HG03025 (cell line): Measurements from ENCODE around the gene CFAP43.

Experiments
- ATAC-seq: cut with Tn5 transposase; IDR thresholded peaks from one replicate; pipeline ENCODE4 v1.9.1; 2021; ENCODE audit warnings: mild to moderate bottlenecking, moderate library complexity; ENCODE audit not compliant: unreplicated experiment, low FRiP score

Gene CFAP43

DNA sequence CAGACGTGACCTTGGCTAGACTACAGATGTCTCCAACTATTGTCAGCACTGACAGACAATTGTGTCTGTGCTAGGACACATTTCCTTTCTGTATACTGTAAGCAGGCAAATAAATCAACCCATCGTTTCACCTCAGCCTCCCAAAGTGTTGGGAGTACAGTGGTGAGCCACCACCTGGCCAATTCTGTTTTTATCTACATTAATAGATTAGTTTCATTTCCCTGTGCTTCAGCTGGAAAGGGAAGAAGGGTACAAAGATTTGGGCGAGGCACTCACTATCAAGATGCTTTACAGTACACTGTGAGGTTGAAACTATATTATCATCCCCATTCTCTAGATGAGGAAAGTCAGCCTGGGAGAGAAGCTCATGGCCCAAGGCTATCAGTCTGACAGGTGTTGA lies 88.3 kb downstream of the CFAP43 start:
- ATAC-seq = no peak

DNA sequence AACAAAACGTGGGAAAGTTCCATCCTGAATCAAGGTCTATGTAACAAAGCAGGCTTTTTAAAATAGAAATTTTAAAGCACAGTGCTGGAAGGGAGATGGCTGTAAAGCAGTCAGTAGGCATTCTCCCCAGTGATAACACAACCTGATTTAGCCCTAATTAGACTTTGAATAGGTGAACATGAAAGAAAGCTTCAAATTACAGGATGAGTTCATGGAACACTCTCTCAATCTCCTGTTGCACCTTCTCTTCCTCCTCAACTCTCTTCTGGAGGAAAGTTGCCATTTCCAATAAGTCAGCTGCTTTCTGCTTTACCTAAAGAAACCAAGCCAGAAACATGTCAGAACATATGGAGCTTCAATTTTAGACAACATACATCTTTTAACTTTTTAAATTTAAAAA lies 90.1 kb downstream of the CFAP43 start:
- ATAC-seq = no peak

DNA sequence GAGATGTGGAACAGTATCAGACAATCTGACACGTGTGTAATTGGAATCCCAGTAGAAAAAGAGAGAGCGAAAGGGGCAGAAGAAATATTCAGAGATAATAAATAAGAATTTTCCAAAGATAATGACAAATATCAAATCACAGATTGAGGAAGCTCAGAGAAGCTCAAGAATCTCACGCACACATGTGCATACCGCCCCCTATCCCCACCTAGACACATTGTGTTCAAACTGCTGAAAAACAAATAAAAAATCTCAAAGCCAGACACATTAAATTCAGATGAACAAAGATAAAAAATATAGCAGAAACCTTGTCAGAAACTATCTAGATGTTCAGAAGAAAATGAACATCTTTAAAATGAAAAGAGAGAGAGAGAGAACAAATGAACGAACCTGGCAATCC lies 92.9 kb downstream of the CFAP43 start:
- ATAC-seq = no peak

DNA sequence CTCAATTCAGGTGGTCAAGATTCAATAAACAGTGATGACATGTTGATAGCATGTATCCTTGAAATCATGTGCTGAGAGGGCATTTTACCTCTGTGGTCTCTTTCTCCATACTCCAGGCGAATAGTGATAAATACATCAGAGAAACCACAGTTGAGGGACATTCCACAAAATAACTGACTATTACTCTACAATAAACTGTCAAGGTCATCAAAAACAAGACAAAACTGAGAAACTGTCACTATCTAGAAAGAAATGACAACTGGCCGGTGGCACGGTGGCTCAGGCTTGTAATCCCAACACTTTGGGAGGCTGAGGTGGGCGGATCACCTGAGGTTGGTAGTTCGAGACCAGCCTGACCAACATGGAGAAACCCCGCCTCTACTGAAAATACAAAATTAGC lies 94.0 kb downstream of the CFAP43 start:
- ATAC-seq = no peak

DNA sequence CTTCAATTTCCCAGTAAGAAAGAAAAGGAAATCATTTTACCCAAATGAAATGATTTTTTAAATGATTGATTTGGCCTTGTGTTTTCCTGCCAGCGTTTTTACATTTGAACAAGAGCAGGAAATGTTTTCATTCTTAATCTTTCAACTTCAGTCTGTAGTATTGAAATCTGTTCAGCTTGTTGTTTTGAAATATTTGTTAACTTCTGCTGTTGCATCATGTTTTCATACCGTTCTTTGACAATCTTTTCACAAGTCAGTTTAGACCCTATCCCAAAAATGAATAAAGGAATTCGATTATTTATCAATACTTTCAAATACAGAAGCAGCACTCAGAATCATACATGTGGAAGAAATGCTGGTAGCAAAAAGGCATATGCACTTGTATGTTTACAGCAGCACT lies 102.1 kb downstream of the CFAP43 start:
- ATAC-seq = no peak

DNA sequence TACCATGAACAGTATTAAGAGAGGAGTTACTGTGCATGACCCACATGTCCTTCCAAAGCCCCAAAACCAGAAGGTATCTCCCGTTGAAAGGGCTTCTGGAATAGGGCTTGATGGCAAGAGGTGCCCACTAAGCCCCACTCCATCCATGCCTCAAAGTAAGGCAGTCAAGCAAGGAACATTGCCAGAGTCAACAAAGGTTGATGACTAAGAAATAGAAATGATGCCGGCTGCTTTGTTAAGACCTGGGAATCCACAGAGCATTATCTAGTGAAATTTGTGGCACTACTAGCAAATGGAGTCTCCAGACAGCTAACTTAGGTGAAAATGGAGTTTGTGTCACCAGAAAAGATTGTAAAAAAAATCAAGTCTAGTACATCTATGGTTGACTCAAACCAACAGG lies 104.0 kb downstream of the CFAP43 start:
- ATAC-seq = no peak

DNA sequence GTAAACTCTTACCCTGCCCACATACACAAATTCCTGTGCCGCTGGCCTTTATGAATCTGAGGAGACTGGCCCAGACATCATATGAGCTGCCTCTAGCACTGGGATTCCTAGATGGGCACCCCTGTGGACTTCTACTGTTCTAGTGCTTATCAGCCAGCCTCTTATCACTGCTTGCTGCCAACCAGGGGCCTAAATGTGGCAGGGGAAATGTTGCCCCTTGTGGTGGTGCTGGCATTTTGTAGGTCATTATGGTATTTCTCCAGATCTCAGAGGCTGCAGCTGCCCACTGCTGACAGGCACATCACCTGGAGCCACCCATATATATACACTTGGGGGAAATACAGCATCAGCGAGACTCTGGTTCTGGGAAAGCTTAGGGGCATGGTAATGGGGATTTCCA lies 104.8 kb downstream of the CFAP43 start:
- no peak for ATAC-seq

DNA sequence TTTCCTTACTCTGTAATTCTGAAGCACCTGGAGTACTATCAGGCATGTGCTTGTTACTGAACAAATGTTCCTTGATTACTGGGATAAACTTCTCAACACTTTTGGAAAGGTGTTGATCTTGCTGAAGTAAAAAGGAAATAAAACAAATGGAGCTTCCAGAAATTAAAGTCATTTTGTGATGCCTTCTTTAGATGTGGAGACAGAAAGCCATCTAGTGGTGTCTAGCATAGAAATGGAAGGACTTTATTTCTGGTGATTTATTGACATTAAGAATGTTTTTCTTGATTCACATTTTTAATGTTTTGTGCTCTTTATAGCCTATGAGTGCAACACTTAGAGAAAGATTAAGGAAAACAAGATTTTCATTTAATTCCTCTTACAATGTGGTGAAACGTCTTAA lies 108.8 kb downstream of the CFAP43 start:
- ATAC-seq = no peak

DNA sequence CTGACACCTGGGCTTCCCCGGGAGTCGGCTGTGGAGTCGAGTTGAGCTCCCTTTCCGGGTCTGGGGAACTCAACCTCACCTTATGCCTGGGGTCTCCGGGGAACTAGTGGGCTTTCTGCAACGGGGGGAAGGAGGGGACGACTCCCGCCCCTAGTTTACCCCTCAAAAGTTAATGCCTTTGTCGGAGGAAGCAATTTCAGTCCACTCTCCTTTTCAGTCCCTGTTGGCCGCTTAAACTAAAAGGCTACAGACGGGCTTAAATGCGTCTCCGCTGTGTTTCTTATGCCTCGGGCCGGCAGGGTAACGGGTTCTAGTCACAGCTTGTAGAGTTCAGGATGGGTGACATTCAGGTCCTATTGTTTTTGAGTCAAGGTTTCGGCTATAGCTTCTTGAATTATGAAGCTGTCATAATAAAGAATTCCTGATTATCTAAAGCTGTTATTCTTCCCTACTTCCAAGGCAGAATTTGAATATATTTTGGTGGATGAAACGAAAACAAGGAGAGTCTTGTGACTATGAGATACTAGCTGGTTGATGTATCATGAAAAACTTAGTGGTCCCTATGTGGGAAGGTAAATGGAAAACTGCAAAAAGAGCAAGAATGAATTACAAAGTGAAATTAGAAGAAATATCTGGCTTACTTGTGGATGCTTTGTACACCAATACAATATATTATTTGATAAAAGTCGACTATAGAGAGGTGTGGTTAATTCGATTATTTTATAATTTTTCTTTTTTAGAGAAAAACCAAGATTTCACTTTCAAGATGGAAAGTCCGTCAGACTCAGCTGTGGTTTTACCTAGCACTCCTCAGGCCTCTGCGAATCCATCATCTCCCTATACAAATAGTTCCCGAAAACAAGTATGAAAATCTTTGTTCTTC lies 109.7 kb downstream of the CFAP43 start:
- ATAC-seq = peak; percentile 2

DNA sequence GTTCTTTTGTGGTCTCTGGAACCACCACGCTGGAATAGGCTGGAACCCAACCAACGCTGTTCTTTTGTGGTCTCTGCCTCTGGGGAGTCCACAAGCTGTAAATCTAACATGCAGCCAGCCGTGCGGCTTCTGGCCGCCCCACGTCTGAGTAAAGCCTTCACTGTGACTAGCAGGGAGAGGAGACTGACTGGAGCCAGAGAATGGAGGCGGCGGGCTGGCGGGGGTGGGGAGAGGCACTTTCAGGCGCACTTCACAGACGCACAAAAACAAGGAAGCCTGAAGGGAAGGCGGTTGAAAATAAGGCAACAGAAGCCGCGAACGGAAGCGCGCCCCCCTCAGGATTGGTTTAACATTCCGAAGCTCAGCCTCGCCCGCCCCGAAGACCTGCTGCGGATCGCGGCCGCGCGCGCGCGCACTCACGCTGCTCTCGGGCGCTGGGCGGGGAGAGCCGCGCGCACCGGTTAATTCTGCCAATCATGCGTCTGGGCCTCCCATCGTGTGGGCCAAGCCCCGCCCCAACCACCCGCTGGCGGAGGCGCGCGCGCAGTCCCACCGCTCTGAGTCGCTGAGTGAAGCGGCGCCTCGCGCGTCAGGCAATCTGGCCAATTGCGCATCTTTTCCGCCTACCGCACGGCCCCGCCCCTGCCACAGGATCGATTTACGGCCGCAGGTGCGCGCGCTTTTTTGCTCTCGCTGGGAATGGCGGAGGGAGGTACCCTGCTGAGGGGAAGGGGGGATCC lies 110.5 kb downstream of the CFAP43 start, which contains the start of gene SFR1:
TSS of gene SFR1 (plus strand) at position 687 of the 740 bp plus-strand sequence. CDS start at position 700, 13 bp downstream.
- ATAC-seq = peak; percentile 93

DNA sequence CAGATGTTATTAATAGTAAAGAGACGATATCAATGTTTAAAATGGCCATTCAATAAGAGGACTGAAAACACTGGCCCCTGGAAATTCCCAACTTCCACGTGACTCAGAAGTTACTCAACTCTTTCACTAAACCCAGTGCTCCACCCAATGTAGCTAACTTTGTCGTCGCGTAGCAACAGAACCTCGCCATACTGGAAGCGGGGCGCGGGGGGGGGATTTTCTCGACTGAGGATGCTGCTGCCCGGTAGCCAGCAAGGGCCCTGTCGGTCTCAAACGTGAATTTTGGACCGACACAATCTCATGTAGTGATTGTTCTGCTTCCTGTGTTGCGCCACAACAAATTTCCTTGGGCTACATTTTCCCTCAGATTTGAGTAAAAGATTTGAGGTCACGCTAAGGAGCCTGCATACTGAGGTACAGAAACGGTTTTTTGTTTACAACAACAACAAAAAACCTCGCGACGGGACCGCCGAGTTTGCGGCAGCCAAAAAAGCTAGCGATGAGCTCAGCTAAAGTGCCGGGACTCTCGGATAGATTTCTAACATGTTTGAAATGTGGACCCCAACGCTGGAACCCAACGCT lies 111.2 kb downstream of the CFAP43 start:
- ATAC-seq = peak; percentile 29

DNA sequence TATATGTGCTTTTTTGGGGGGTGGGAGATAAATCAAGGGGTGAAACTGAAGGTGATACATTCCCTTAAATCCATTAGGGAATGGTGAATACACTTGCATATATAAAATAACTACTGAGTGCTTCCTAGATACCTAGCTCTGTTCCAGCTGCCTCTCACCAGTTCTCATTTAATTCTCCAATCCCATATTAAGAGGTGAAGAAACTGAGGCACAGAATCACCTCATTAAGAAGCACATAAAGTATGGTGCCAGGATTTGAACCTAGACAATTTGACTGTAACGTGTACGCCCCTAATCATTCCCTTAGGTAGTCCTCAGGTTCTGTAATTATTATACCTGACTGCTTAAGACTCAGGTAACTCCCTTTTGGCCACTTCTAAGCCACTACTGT lies 111.7 kb downstream of the CFAP43 start:
- ATAC-seq = no peak

DNA sequence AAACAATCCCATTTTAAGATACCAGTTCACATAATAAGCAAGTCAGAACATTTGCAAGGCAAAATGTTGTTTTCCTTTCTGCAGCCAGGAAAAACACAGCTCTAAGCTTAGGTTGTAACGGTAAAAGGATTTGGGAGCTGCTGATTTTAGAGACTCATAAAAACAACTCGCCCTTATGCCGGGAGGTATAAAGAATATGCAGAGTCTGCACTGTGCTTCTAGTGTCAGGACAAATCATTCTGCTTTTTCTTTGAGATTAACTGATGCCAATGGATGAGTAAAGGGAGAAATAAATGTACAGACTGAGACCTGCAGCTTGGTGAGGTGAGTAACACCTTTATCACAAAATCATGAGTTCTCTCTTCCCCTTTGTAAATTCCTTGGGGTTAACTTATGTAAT lies 112.2 kb downstream of the CFAP43 start:
- no peak for ATAC-seq

DNA sequence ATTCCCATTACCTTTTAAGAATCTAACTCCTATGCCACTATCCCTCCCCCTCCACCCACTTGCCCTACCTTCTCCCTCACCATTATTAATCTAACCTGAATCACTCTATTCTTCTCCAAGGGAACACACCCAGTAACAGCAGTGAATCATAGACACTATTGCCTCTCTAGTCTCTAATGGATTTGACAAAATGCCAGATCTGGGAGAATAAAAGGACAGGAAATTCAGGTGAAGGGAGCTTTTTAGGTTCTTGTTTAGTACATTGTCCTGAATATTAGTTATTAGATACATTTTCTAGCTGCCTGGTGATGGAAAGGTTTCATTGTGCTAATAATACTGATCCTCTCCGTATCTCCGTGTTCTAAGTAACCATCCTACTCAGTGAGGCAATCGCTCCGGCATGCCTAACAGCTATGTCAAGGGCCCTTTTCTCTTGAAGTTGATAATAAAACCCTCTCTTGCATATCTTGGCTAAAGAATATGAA lies 114.3 kb downstream of the CFAP43 start:
- no peak for ATAC-seq

DNA sequence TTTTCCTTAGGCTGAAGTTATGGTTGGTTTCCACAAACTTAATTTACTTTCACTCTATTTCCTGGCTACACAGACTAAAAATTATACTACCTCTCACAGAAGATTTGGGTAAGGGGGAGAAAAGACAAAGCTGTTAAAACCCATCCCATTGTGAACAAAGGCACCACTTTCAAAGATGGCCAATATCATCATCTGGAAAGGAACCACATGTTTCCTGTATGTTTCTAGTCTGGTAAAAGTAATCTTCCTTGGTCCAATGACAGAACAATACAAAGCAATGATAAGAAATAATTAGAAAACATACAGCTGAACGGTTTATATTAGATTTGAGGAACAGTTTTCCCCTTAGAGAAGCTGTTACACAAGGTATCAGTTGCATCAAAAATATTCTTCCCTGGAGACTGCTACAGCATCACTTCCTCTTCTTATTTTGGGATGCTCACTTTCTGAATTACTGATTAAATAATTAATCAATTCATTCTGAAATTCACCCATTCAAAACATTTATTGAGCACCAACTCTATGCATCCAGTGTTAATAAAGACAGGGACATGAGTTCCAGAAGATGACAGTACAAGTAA lies 118.7 kb downstream of the CFAP43 start:
- ATAC-seq = no peak

DNA sequence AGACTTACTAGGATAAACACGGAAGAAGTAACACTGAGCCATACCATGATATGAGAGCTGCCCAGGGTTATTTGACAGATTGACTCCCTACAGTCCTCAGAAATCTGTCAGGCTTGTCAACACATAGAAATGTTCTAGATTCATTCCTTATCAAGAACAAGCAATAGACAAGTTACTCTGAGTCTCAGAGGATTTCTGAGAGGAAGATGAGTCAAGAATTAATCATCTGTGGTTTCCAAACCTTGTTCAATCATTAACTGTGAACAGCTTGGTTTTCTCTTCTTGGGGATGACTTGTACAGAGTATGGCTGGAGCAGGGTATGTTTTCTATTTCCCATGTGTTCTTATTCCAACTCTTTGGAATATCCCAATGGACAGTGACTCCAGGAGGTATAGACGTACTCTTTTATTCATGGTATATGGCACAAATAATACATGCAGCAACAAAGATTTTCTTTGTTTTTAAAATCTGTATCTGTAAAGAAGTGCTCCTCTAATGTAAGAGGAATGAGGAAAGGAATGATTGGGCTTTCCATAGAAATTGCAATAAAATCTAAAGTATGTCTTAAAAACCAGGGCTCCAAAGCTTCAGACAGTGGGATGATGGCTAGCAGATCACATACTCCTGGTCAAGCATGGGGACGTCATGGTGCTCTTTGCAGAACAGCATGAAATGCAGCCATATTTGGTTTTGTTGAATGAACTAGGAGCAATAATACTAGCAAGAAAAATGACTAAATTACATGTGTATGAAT lies 122.1 kb downstream of the CFAP43 start:
- no peak for ATAC-seq

DNA sequence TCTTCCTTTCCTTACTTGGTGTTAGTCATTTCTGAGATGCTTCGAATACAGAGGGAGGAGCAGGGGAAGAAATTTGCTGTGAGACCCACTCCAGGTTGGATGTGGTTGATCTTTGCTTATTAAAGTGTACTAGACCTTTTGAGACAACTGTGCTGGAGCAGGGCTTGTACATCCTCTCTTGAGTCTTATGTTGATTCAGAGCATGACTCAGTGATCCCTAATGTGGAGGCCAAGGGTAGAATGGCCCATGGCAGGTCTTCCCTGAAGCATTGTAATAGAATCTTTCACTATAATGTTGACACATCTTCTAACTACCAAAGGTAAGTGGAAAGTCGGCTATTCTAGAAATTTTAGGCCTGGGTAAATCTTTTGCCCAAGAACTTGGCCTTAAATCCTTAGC lies 127.2 kb downstream of the CFAP43 start:
- ATAC-seq = no peak

DNA sequence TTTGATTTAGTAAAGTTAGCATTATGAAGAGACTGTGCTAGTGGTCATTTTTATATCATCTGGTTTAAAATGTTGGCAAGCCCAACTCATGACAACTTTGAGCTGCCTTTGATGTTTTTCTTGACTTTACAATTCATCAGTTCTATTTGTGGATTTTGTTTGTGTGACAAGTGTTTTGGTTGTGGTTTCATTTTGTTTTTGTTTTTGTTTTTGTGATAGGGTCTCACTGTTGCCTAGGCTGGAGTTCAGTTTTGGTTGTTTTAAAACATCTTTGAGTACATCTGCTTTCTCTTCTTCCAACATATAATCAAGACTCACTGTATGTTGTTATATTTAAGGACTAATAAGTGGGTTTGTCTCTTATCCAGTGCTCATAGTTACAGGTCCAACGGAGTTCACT lies 127.7 kb downstream of the CFAP43 start:
- no peak for ATAC-seq

DNA sequence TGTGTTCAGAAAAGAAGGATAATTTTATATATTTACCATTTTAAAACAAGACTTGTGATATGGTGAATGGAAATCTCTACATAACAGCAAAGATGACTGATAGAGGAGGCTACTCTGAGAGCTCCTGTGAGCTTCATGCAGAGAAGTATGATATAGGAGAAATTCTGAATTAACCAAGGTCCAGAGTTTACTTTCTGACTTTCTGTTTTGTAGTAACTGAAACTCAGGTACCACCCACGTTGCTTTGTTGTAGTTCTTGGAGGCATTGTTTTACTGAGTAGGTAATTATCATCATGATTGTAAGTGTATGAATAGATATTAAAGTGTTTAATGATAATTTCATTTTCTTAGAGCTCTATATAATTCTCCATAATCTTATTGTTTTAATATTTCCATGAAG lies 128.2 kb downstream of the CFAP43 start:
- ATAC-seq = no peak

DNA sequence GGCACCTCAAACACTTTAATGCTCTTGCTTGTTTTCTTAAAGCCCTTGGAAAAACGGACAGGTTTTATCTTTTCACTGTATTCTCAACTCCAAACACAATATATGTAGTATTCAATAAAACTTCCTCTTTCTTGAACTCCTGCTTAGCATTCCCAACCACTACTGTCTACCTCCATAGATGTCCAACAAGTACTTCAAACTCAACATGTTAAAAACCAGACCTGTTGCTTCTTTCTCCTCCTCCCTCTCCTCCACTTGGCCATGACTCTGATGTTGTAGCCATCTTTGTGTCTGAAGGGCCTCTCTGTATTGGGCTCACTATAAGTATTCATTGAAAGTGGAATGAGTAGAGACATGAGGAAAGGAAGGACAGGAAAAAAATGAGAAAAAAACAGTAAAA lies 130.3 kb downstream of the CFAP43 start:
- ATAC-seq = no peak
